A549 (cell line): ENCODE results near the gene MYH11. TPM values are rescaled to one million over a fixed set of nuclear protein-coding genes. Genes with fewer than 3 reads are reported as not detected.
"Not testable (repeated sequence)": the region's sequence is repeated elsewhere in the genome, so short reads cannot be mapped to it uniquely, and the experiment has no call there.

ENCODE experiments used
- ATAC-seq, 2 experiments: fragments of 200-7000 bp in 1 of 2; fragments of >200 bp in 1 of 2; cut with Nextera tagmentation in 1 of 2; cut with Tn5 transposase in 1 of 2; 3 replicates each; pipeline versions ENCODE4 v1.8.0 to v1.9.1; 2018 to 2020; ENCODE audit warnings: mild to moderate bottlenecking in 1 of 2, moderate library complexity in 1 of 2
- CTCF ChIA-PET: fragments of 300-600 bp; sonication (Branson Sonifier 250); formaldehyde crosslinking; extraction: SDS; loops from one replicate; lab custom pipeline; 2021; ENCODE audit warnings: antibody characterized with exemption, inconsistent platforms; lab: Yijun Ruan, JAX
- POLR2A ChIA-PET: fragments of 350-600 bp; formaldehyde crosslinking; extraction: SDS; loops from one replicate; lab custom pipeline; 2021; ENCODE audit warnings: antibody characterized with exemption, inconsistent platforms; lab: Yijun Ruan, JAX
- DNase-seq, 2 experiments: peaks; one replicate each; pipeline versions ENCODE4 v3.0.0 to v3.0.0-alpha.2; 2011 to 2016; ENCODE audit warnings: low read depth in 1 of 2, low spot score in 1 of 2
- FAIRE-seq: peaks from 2 replicates; lab custom pipeline; 2011; peaks lifted over from hg19 to GRCh38; lab: Jason Lieb, UNC
- H3K27ac ChIP-seq, 2 experiments: fragments of >200 bp; sonication (Bioruptor Twin); formaldehyde crosslinking; 3 replicates each; pipeline ENCODE4 v1.5.1; 2016 to 2017
- H3K4me1 ChIP-seq: fragments of >200 bp; sonication (Bioruptor Twin); formaldehyde crosslinking; 3 replicates; pipeline ENCODE4 v1.6.1; 2016
- H3K4me2 ChIP-seq: fragments of >200 bp; sonication (Bioruptor Twin); formaldehyde crosslinking; 3 replicates; pipeline ENCODE4 v1.6.1; 2016
- H3K4me3 ChIP-seq: fragments of >200 bp; sonication (Bioruptor Twin); formaldehyde crosslinking; 3 replicates; pipeline ENCODE4 v1.5.1; 2016
- H3K9me3 ChIP-seq: fragments of >200 bp; sonication (Bioruptor Twin); formaldehyde crosslinking; 3 replicates; pipeline ENCODE4 v1.6.1; 2016
- CBX8 ChIP-seq: fragments of 200-600 bp; sonication (generic); IDR thresholded peaks from 2 replicates; pipeline ENCODE4 v1.6.1; 2016
- FOSL2 ChIP-seq, 2 experiments: fragments of 450-650 bp in 1 of 2; fragments of >200 bp in 1 of 2; sonication (Bioruptor Twin) in 1 of 2; formaldehyde crosslinking; IDR thresholded peaks; 2 replicates each; pipeline versions ENCODE4 v1.5.0 to v1.6.1; 2016 to 2020; ENCODE audit warnings: mild to moderate bottlenecking in 1 of 2, moderate library complexity in 1 of 2
- HEYL ChIP-seq: fragments of 250-450 bp; sonication (Bioruptor Pico); IDR thresholded peaks from 2 replicates; pipeline ENCODE4 v1.8.0; 2021; ENCODE audit warnings: mild to moderate bottlenecking, moderate library complexity
- HOXB5 ChIP-seq: fragments of 250-450 bp; sonication (Bioruptor Pico); IDR thresholded peaks from 2 replicates; pipeline ENCODE4 v1.5.0; 2020; ENCODE audit warnings: mild to moderate bottlenecking, moderate library complexity
- MAFK ChIP-seq: fragments of 450-650 bp; IDR thresholded peaks from 2 replicates; pipeline ENCODE4 v1.6.1; 2014; ENCODE audit not compliant: partially characterized antibody
- MAZ ChIP-seq: fragments of 150-350 bp; IDR thresholded peaks from 2 replicates; pipeline ENCODE4 v1.6.1; 2014; ENCODE audit warnings: antibody characterized with exemption, low read depth, low read length, borderline replicate concordance
- NPAS2 ChIP-seq: fragments of 250-450 bp; sonication (Bioruptor Pico); IDR thresholded peaks from 2 replicates; pipeline ENCODE4 v1.8.0; 2022; ENCODE audit warnings: mild to moderate bottlenecking, moderate library complexity, borderline replicate concordance
- POLR2AphosphoS2 ChIP-seq: conservative IDR thresholded peaks from 2 replicates; pipeline ENCODE4 v1.6.1; 2012; ENCODE audit warnings: low read length, improper control_type of control experiment, inconsistent platforms
- RAD21 ChIP-seq, 2 experiments: fragments of >200 bp in 1 of 2; sonication (Bioruptor Twin) in 1 of 2; formaldehyde crosslinking in 1 of 2; IDR thresholded peaks in 1 of 2; conservative IDR thresholded peaks in 1 of 2; 2 replicates in 1 of 2; 3 replicates in 1 of 2; pipeline ENCODE4 v1.6.1; 2012 to 2018; ENCODE audit warnings: inconsistent platforms in 1 of 2
- RARB ChIP-seq: fragments of 250-450 bp; sonication (Bioruptor Pico); IDR thresholded peaks from 2 replicates; pipeline ENCODE4 v1.8.0; 2021; ENCODE audit warnings: mild to moderate bottlenecking, moderate library complexity
- RCOR1 ChIP-seq: fragments of 150-350 bp; IDR thresholded peaks from 2 replicates; pipeline ENCODE4 v1.6.1; 2014; ENCODE audit warnings: antibody characterized with exemption, low read length, low read depth
- RFX5 ChIP-seq: fragments of 450-650 bp; IDR thresholded peaks from 2 replicates; pipeline ENCODE4 v1.7.1; 2014; ENCODE audit warnings: antibody characterized with exemption, mild to moderate bottlenecking, moderate library complexity
- SMC3 ChIP-seq: fragments of >200 bp; sonication (Bioruptor Twin); formaldehyde crosslinking; IDR thresholded peaks from 3 replicates; pipeline ENCODE4 v1.6.1; 2018; ENCODE audit warnings: inconsistent platforms
- ZNF302 ChIP-seq: fragments of 250-450 bp; sonication (Bioruptor Pico); IDR thresholded peaks from 2 replicates; pipeline ENCODE4 v1.9.0; 2021; ENCODE audit warnings: inconsistent platforms, mild to moderate bottlenecking, moderate library complexity
- WGBS: methylation state at CpG from one replicate; pipeline ENCODE4 v1.1.6; 2017; ENCODE audit errors: missing lambda C conversion rate; 5-methylcytosine and 5-hydroxymethylcytosine counted together
- polyA plus RNA-seq, 4 experiments: library from polyadenylated mRNA; depleted of rRNA in 3 of 4; stranded (reverse); fragments of >200 nt; fragmentation: RNase III in 1 of 4; extraction: RNeasy Plus Mini Kit Qiagen cat#74134 plus additional on column Dnase treatment in 1 of 4; gene quantifications; 2 replicates in 3 of 4; 3 replicates in 1 of 4; pipeline ENCODE4 v1.2.3, GENCODE V29; 2011 to 2017
- TF ChIP-seq, protein P1 (sequence below): fragments of >200 bp; sonication (Bioruptor Twin); formaldehyde crosslinking; IDR thresholded peaks from 2 replicates; pipeline ENCODE4 v1.6.1; 2016
- TF ChIP-seq, protein P2 (sequence below): fragments of 250-450 bp; sonication (Bioruptor Pico); IDR thresholded peaks from 2 replicates; pipeline ENCODE4 v1.5.0; 2020; ENCODE audit warnings: low read depth, mild to moderate bottlenecking, moderate library complexity
- TF ChIP-seq, protein P3 (sequence below): fragments of 250-450 bp; sonication (Bioruptor Pico); IDR thresholded peaks from 2 replicates; pipeline ENCODE4 v1.5.0; 2021; ENCODE audit warnings: mild to moderate bottlenecking, moderate library complexity, borderline replicate concordance
- TF ChIP-seq, protein P4 (sequence below): fragments of >200 bp; sonication (Bioruptor Twin); formaldehyde crosslinking; IDR thresholded peaks from 3 replicates; pipeline ENCODE4 v1.5.1; 2016

Gene MYH11
- polyA plus RNA-seq, 2 of the 4 experiments (the other 2 are of a cell fraction): 0.03 to 0.09 TPM

DNA sequence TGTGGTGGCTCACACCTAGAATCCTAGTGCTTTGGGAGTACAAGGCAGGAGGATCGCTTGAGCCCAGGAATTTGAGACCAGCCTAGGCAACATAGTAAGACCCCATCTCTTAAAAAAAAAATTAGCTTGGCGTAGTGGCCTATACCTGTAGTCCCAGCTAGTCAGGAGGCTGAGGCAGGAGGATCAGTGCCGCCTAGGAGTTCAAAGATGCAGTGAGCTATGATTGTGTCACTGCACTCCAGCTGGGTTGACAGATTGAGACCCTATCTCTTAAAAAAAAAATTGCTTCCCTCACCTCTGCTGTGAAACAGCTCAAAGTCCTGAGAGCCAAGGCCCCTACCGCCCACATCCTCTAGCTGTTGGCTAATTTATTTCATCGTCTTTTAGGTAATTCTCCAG is 196.6 kb downstream of the MYH11 start:
- H3K27ac ChIP-seq: no peak overlapping the region
- no peaks in the 10 kb centered on the region for H3K9me3 ChIP-seq
- ChIA-PET CTCF (interaction anchor here (0.8 to 1.9 kb wide), 3 partner anchors 10 to 96 kb away, joined by 3 to 4 read pairs (median 4); partner anchors contain the start of gene NDE1), POLR2A (no interaction called here)
- H3K4me1 ChIP-seq: no peaks in the 10 kb centered on the region
- H3K4me3 ChIP-seq: no peak overlapping the region
- ATAC-seq (no peak), DNase-seq (no peak), FAIRE-seq (no peak)
- no peak overlapping the region for H3K4me2 ChIP-seq
- TF ChIP-seq POLR2AphosphoS2 (no peak), RAD21 (conservative IDR thresholded peaks at IDR 0.05 in 1 of 2, IDR thresholded peaks at IDR 0.05 in 1 of 2) (no peak)
- TF ChIP-seq, protein P1, sequence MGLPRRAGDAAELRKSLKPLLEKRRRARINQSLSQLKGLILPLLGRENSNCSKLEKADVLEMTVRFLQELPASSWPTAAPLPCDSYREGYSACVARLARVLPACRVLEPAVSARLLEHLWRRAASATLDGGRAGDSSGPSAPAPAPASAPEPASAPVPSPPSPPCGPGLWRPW: no peak
- WGBS: 94% methylated on average over 5 of the region's 5 CpGs

DNA sequence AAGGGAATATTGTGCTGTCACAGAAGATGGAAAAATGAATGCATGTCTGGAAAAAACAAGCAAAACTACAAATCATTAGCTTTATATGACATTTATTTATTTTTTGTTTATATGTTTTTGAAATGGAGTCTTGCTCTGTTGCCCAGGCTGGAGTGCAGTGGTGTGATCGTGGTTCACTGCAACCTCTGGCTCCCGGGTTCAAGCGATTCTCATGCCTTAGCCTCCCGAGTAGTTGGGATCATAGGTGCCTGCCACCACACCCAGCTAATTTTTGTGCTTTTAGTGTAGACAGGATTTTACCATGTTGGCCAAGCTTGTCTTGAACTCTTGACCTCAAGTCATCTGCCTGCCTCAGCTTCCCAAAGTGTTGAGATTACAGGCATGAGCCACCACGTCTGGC is 198.3 kb downstream of the MYH11 start:
- Histone ChIP-seq H3K27ac (no peak overlapping the region), H3K4me3 (no peak overlapping the region), H3K4me2 (no peak overlapping the region), H3K9me3 (no peaks in the 10 kb centered on the region), H3K4me1 (no peaks in the 10 kb centered on the region; the same call in 2 of the 3 replicates)
- POLR2A ChIA-PET: no interaction called here
- WGBS: 79% methylated on average over 5 of the region's 5 CpGs
- no peak for FAIRE-seq
- no peak for DNase-seq
- CTCF ChIA-PET: interaction anchor here (0.9 to 1.8 kb wide), 5 partner anchors 12 to 45 kb away, joined by 3 to 6 read pairs (median 5); partner anchors contain the start of gene MARF1
- TF ChIP-seq MAFK: no peak
- ATAC-seq: no peak

DNA sequence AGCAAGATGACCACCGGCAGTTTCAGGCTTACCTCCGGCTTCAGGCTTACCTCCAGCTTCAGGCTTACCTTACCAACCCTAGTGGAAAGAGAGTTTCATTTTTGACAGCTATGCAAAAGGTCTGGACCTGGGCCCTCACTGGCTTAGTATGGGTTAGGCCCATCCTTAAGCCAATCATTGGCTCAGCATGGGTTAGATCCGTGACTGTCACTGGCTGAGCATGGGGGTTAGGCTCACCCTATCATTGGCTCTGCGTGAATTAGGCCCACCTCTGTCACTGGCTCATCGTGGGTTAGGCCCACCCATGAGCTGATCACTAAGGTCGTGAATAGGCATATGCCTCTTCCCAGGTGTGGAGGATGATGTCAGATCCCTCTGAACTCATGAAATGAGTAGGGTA is 198.7 kb downstream of the MYH11 start:
- Histone ChIP-seq H3K4me3 (no peak overlapping the region), H3K9me3 (no peaks in the 10 kb centered on the region), H3K4me2 (no peak overlapping the region), H3K4me1 (peaks cover 3% of the 10 kb centered on the region; the same call in 2 of the 3 replicates), H3K27ac (no peak overlapping the region)
- no peak for FAIRE-seq
- ChIA-PET POLR2A (no interaction called here), CTCF (interaction anchor here (0.9 to 1.8 kb wide), 4 partner anchors 14 to 45 kb away, joined by 3 to 6 read pairs (median 6); partner anchors contain the start of gene MARF1)
- no peak for TF ChIP-seq POLR2AphosphoS2
- TF ChIP-seq, protein P2, sequence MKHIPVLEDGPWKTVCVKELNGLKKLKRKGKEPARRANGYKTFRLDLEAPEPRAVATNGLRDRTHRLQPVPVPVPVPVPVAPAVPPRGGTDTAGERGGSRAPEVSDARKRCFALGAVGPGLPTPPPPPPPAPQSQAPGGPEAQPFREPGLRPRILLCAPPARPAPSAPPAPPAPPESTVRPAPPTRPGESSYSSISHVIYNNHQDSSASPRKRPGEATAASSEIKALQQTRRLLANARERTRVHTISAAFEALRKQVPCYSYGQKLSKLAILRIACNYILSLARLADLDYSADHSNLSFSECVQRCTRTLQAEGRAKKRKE: no peak
- no peak for TF ChIP-seq NPAS2 (CRISPR knock-in tag)
- TF ChIP-seq, protein P3, sequence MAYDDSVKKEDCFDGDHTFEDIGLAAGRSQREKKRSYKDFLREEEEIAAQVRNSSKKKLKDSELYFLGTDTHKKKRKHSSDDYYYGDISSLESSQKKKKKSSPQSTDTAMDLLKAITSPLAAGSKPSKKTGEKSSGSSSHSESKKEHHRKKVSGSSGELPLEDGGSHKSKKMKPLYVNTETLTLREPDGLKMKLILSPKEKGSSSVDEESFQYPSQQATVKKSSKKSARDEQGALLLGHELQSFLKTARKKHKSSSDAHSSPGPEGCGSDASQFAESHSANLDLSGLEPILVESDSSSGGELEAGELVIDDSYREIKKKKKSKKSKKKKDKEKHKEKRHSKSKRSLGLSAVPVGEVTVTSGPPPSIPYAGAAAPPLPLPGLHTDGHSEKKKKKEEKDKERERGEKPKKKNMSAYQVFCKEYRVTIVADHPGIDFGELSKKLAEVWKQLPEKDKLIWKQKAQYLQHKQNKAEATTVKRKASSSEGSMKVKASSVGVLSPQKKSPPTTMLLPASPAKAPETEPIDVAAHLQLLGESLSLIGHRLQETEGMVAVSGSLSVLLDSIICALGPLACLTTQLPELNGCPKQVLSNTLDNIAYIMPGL (CRISPR knock-in tag): no peak
- TF ChIP-seq MAZ: no peak
- TF ChIP-seq, protein P1: no peak
- WGBS: 85% methylated on average over 5 of the region's 6 CpGs
- DNase-seq: no peak
- ATAC-seq: peak in 1 of 2 experiments; percentile 44; a peak in 2 of 6 replicates

DNA sequence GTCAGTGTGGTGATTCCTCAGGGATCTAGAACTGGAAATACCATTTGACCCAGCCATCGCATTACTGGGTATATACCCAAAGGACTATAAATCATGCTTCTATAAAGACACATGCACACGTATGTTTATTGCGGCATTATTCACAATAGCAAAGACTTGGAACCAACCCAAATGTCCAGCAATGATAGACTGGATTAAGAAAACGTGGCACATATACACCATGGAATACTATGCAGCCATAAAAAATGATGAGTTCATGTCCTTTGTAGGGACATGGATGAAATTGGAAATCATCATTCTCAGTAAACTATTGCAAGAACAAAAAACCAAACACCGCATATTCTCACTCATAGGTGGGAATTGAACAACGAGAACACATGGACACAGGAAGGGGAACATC is 201.3 kb downstream of the MYH11 start:
- H3K4me2 ChIP-seq, H3K27ac ChIP-seq, POLR2A ChIA-PET, DNase-seq, H3K9me3 ChIP-seq, ATAC-seq, CTCF ChIA-PET, FAIRE-seq, H3K4me3 ChIP-seq: not testable (repeated sequence)
- H3K4me1 ChIP-seq: peaks cover 19% of the 10 kb centered on the region; the same call in 2 of the 3 replicates
- WGBS: 94% methylated on average over 4 of the region's 6 CpGs

DNA sequence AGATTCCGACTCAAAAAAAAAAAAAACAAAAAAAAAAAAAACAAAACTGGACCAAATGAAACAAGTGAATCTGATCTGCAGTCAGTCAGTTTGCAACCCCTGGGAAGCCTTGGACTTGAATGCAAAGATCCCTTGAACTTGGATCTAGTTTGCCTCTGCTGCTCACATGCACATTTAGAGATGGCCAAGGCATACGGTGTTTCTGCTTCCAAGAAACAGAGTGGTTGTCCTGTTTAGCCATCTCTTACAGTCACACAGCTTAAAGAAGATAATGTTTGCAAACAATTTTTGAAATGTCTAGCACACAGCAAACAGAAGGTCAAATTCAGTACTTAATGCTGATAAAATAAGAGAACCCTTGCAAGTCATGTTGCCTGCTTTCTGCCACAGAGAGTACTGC is 202.2 kb downstream of the MYH11 start:
- Histone ChIP-seq H3K4me1 (peaks cover 20% of the 10 kb centered on the region; the same call in 2 of the 3 replicates), H3K4me3 (no peak overlapping the region), H3K9me3 (no peaks in the 10 kb centered on the region), H3K4me2 (no peak overlapping the region), H3K27ac (no peak overlapping the region)
- ATAC-seq (no peak), FAIRE-seq (no peak), DNase-seq (no peak)
- CTCF ChIA-PET: no interaction called here
- WGBS: 89% methylated on average over 2 of the region's 2 CpGs
- POLR2A ChIA-PET: interaction anchor here (0.7 kb wide), 1 partner anchor 12 kb away, joined by 3 read pairs; the partner anchor contains the start of gene MARF1
- TF ChIP-seq HEYL (CRISPR knock-in tag) (no peak), RFX5 (no peak), FOSL2 (IDR thresholded peaks at IDR 0.05) (no peak), FOSL2 (CRISPR knock-in tag; IDR thresholded peaks at IDR 0.05) (no peak), RARB (CRISPR knock-in tag) (no peak), CBX8 (no peak), RCOR1 (no peak), ZNF302 (CRISPR knock-in tag) (no peak), HOXB5 (CRISPR knock-in tag) (no peak), MAFK (no peak), SMC3 (no peak)
- TF ChIP-seq, protein P1: no peak
- TF ChIP-seq, protein P4, sequence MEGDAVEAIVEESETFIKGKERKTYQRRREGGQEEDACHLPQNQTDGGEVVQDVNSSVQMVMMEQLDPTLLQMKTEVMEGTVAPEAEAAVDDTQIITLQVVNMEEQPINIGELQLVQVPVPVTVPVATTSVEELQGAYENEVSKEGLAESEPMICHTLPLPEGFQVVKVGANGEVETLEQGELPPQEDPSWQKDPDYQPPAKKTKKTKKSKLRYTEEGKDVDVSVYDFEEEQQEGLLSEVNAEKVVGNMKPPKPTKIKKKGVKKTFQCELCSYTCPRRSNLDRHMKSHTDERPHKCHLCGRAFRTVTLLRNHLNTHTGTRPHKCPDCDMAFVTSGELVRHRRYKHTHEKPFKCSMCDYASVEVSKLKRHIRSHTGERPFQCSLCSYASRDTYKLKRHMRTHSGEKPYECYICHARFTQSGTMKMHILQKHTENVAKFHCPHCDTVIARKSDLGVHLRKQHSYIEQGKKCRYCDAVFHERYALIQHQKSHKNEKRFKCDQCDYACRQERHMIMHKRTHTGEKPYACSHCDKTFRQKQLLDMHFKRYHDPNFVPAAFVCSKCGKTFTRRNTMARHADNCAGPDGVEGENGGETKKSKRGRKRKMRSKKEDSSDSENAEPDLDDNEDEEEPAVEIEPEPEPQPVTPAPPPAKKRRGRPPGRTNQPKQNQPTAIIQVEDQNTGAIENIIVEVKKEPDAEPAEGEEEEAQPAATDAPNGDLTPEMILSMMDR: no peak
